Measurements from ENCODE around the gene LHX6. TPM values are rescaled to one million over a fixed set of nuclear protein-coding genes. Genes with fewer than 3 reads are reported as not detected.

The LHX6 gene
- total and polyA plus RNA-seq, 9 of the 15 experiments (the other 6 are each of a cell fraction or from before 2014, with no cell fraction given), result 2.8 to 16.3 (median 7.9) TPM

- TF ChIP-seq GTF2F1 (IDR thresholded peaks at IDR 0.05; ENCODE audit: low read depth, low read length), result no peak
- no peak for TF ChIP-seq RERE (CRISPR knock-in tag; IDR thresholded peaks at IDR 0.05; ENCODE audit: borderline replicate concordance)
- TF ChIP-seq TBL1XR1 (IDR thresholded peaks at IDR 0.05; ENCODE audit: low read length in 2 of 2), result no peak
- TF ChIP-seq ZNF696 (CRISPR knock-in tag; conservative IDR thresholded peaks at IDR 0.05), result no peak
- TF ChIP-seq IRF2 (CRISPR knock-in tag; IDR thresholded peaks at IDR 0.05), result no peak
- no peak for TF ChIP-seq MAZ (CRISPR knock-in tag; conservative IDR thresholded peaks at IDR 0.05 in 1 of 2, IDR thresholded peaks at IDR 0.05 in 1 of 2)
- no peak for TF ChIP-seq ZBTB2 (IDR thresholded peaks at IDR 0.05)
- no peak for TF ChIP-seq CBX3 (IDR thresholded peaks at IDR 0.05; ENCODE audit: borderline replicate concordance in 1 of 2, low read length in 2 of 2)
- TF ChIP-seq CUX1 (CRISPR knock-in tag; IDR thresholded peaks at IDR 0.05), result no peak
- no peak for TF ChIP-seq ZNF408 (CRISPR knock-in tag; IDR thresholded peaks at IDR 0.05; ENCODE audit: low read depth)
- TF ChIP-seq CHAMP1 (IDR thresholded peaks at IDR 0.05), result no peak
These were observed 35.1 kb downstream of the LHX6 start (continued) for GRCh38 chr9:122193651-122194050.

All from K562 (cell line).